ENCODE measurements around the gene ADK.

The ADK gene

DNA sequence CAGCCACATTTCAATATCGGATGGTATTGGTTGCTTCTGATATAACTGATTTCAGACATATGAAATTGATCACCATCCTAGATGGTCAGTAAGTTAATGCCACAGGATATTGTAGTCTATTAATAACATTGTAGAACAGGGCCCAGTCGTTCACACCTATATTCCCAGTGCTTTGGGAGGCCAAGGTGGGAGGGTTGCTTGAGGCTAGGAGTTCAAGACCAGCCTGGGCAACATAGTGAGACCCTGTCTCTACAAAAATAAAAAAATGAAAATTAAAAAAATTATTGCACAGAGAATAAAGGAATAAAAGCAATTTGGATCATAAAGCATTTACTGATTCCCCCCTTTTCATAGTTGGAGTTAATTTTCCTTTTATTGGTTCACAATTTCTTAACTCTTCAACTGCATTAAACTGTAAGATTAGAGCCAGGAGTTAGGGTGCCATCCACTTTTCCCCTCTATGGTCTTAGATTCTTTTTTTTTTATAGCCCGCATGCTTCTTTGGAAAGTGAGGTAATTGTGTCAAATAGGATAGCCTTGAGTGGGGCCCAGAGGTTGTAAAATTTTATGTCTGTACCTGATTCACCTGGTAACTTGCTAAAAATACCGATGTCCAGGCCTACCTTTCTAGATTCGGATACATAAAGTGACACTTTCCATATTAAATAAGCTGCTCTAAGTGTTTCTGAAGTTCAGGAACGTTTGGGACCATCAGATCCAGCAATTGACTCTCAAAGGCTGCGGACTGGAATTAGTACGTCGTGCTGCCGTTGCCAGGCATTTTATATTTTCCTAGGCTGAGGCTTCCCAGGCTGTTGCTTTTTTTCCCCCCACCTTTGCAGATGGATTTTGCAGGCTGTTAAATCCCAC lies 24.7 kb downstream of the ADK start:
- TF ChIP-seq POLR2AphosphoS5 (IDR thresholded peaks at IDR 0.05; ENCODE audit: low read depth, low read length) (no peak), SIN3A (IDR thresholded peaks at IDR 0.05; ENCODE audit: borderline replicate concordance, insufficient read depth, low read length) (no peak), TAF1 (IDR thresholded peaks at IDR 0.05; ENCODE audit: borderline replicate concordance, insufficient read depth, low read length) (no peak), FOXP2 (optimal IDR thresholded peaks at IDR 0.05; ENCODE audit: borderline replicate concordance, extremely low read depth, extremely low read length, insufficient read depth) (no peak)
- TF ChIP-seq, protein P1, sequence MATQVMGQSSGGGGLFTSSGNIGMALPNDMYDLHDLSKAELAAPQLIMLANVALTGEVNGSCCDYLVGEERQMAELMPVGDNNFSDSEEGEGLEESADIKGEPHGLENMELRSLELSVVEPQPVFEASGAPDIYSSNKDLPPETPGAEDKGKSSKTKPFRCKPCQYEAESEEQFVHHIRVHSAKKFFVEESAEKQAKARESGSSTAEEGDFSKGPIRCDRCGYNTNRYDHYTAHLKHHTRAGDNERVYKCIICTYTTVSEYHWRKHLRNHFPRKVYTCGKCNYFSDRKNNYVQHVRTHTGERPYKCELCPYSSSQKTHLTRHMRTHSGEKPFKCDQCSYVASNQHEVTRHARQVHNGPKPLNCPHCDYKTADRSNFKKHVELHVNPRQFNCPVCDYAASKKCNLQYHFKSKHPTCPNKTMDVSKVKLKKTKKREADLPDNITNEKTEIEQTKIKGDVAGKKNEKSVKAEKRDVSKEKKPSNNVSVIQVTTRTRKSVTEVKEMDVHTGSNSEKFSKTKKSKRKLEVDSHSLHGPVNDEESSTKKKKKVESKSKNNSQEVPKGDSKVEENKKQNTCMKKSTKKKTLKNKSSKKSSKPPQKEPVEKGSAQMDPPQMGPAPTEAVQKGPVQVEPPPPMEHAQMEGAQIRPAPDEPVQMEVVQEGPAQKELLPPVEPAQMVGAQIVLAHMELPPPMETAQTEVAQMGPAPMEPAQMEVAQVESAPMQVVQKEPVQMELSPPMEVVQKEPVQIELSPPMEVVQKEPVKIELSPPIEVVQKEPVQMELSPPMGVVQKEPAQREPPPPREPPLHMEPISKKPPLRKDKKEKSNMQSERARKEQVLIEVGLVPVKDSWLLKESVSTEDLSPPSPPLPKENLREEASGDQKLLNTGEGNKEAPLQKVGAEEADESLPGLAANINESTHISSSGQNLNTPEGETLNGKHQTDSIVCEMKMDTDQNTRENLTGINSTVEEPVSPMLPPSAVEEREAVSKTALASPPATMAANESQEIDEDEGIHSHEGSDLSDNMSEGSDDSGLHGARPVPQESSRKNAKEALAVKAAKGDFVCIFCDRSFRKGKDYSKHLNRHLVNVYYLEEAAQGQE (IDR thresholded peaks at IDR 0.05; ENCODE audit: insufficient read depth in 1 of 2, low read depth in 2 of 2, low read length in 2 of 2) = no peak

DNA sequence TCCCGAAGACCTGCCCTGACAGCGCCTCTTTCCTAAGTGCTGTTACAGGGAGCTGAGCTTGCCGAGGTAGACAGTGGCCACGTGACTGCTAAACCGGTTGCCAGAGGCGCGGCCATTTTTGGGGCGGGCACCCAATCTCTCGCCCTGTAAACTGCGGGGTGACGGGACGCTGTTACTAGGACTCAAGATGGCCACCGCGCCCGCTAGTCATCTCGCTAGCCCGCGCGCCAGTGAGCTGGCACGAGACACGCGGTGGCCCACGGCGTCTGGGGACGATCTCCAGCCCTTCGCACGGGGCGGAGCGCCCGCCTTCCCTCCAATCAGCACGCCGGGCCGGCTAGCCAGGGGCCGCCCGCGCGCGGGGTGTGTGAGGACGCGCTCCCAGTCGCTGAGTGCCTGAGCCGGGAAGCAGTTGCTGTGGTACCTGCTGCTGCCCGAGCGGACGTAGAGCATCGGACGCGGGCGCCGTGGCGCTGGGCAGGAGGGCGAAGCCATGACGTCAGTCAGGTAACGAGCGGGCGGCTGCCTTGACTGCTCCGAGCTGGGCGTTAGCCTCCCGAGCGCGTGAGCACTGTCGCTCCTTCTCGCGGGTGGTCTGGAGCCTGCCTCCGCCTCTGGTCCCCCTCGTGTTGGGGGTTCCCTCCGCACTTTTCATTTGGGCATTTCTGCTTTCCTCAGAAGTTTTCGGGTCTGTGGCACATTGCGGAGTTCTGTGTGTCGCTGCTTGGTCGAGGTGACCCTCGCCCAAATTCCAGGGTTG lies 25.5 kb downstream of the ADK start:
- TF ChIP-seq, protein P1 (IDR thresholded peaks at IDR 0.05; ENCODE audit: insufficient read depth in 1 of 2, low read depth in 2 of 2, low read length in 2 of 2) = peak in 1 of 2 experiments; percentile 15; a peak in 1 of 4 replicates
- TF ChIP-seq TAF1 (IDR thresholded peaks at IDR 0.05; ENCODE audit: borderline replicate concordance, insufficient read depth, low read length) = 0 out of 2 replicates have a peak, but pooled peaks have one; percentile 80
- no peak for TF ChIP-seq FOXP2 (optimal IDR thresholded peaks at IDR 0.05; ENCODE audit: borderline replicate concordance, extremely low read depth, extremely low read length, insufficient read depth)
- peak; percentile 74 for TF ChIP-seq POLR2AphosphoS5 (IDR thresholded peaks at IDR 0.05; ENCODE audit: low read depth, low read length)
- peak; percentile 55; the same call in 1 of the 2 replicates for TF ChIP-seq SIN3A (IDR thresholded peaks at IDR 0.05; ENCODE audit: borderline replicate concordance, insufficient read depth, low read length)

DNA sequence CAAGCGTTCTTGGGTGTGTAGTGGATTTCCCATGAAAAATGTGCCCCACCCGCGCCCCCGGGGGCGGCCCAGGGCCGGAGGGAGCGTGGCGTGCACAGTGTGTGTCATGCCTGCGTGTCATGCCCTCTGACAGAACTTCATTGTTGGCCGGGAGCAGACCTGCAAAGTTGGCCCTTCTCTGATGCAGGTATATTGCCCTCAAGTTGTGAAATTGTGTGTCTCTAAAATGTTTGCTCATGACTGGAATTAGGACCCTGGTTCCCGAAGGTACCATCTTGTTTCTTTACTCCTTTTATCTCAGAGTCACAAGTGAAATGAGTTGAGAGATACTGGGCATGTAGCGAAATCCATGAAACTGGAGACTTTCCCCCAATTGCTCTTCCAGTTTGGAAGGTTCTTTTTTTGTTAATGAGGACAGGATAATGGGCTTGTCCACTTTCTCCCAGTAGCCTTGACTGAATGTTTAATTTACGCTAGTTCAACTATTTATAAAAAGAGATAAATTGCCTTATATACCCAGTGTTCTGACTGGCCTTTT lies 26.2 kb downstream of the ADK start:
- TF ChIP-seq SIN3A (IDR thresholded peaks at IDR 0.05; ENCODE audit: borderline replicate concordance, insufficient read depth, low read length) = no peak
- no peak for TF ChIP-seq POLR2AphosphoS5 (IDR thresholded peaks at IDR 0.05; ENCODE audit: low read depth, low read length)
- TF ChIP-seq, protein P1 (IDR thresholded peaks at IDR 0.05; ENCODE audit: insufficient read depth in 1 of 2, low read depth in 2 of 2, low read length in 2 of 2) = no peak
- TF ChIP-seq TAF1 (IDR thresholded peaks at IDR 0.05; ENCODE audit: borderline replicate concordance, insufficient read depth, low read length) = no peak
- no peak for TF ChIP-seq FOXP2 (optimal IDR thresholded peaks at IDR 0.05; ENCODE audit: borderline replicate concordance, extremely low read depth, extremely low read length, insufficient read depth)

DNA sequence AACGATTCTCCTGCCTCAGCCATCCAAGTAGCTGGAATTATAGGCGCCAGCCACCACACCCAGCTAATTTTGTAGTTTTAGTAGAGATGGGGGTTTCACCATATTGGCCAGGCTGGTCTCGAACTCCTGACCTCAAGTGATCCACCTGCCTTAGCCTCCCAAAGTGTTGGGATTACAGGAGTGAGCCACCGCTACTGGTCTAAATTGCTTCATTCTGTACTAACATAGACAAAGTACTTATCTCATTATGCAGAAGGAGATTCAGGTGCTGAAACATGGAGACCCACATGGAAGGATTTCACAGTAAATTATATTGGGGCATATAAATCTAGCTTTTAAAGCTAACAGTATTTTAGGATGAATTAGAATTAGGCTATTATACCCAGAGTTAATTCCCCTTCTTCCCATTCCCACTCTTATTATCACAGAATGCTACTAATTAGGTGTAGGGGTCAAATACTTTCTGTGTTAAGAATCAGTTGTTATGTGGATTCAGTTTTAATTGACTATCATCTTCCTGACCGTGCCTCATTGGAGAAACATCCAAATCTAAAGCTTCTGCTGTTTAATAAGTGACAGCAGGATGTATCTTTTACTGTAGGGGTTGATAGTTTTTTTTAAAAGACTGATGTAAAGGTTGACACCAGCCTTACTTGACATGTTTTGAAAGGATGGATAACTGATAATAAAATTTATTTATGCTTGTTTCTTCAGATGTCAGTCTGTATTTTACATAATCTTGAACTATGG lies 27.2 kb downstream of the ADK start:
- TF ChIP-seq POLR2AphosphoS5 (IDR thresholded peaks at IDR 0.05; ENCODE audit: low read depth, low read length) = no peak
- no peak for TF ChIP-seq FOXP2 (optimal IDR thresholded peaks at IDR 0.05; ENCODE audit: borderline replicate concordance, extremely low read depth, extremely low read length, insufficient read depth)
- TF ChIP-seq SIN3A (IDR thresholded peaks at IDR 0.05; ENCODE audit: borderline replicate concordance, insufficient read depth, low read length) = no peak
- TF ChIP-seq, protein P1 (IDR thresholded peaks at IDR 0.05; ENCODE audit: insufficient read depth in 1 of 2, low read depth in 2 of 2, low read length in 2 of 2) = no peak
- TF ChIP-seq TAF1 (IDR thresholded peaks at IDR 0.05; ENCODE audit: borderline replicate concordance, insufficient read depth, low read length) = no peak
